ENCODE data around the gene RYR1.
"Not testable (repeated sequence)": the region's sequence is repeated elsewhere in the genome, so short reads cannot be mapped to it uniquely, and the experiment has no call there.

Gene RYR1

DNA sequence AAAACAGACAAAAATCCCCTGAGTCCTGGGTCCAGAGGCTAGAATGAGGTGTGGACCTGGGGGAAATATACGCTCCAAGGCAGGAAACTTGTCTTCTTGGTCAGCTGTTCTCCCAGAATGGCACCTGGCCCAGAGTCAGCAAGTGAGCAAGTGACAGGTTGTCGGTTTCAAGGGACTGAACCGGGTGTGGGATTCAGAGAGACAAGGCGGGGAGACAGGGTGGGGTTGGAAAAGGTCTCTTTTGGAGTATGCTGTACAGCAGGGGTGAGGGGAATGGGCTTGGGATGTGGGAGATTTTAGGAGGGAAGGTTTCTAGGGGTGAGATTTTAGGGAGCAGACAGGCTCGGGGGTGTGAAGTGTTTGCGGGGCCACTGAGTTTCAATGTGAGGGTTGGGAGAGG is 83.3 kb downstream of the RYR1 start:
- no peaks in the 10 kb centered on the region for H3K27me3 ChIP-seq (ENCODE audit: insufficient read depth, low read length)
- H3K79me2 ChIP-seq (ENCODE audit: control insufficient read depth, insufficient read depth, low read length, unreplicated experiment) = no peaks in the 10 kb centered on the region
- H3K36me3 ChIP-seq (ENCODE audit: insufficient read depth, low read length) = no peaks in the 10 kb centered on the region
- H3K4me3 ChIP-seq (ENCODE audit: low read depth, low read length) = no peak overlapping the region
- H3K27ac ChIP-seq (ENCODE audit: low read depth, low read length) = no peak overlapping the region
- H2AFZ ChIP-seq (ENCODE audit: low read length, unreplicated experiment) = no peak overlapping the region
- no peaks in the 10 kb centered on the region for H3K4me1 ChIP-seq (ENCODE audit: control insufficient read depth, insufficient read depth, low read length, unreplicated experiment)

- H3K79me2 ChIP-seq (ENCODE audit: control insufficient read depth, insufficient read depth, low read length, unreplicated experiment) = no peaks in the 10 kb centered on the region
- H2AFZ ChIP-seq (ENCODE audit: low read length, unreplicated experiment) = no peak overlapping the region
- no peaks in the 10 kb centered on the region for H3K4me1 ChIP-seq (ENCODE audit: control insufficient read depth, insufficient read depth, low read length, unreplicated experiment)
- no peaks in the 10 kb centered on the region for H3K36me3 ChIP-seq (ENCODE audit: insufficient read depth, low read length)
- no peak overlapping the region for H3K27ac ChIP-seq (ENCODE audit: low read depth, low read length)
- H3K27me3 ChIP-seq (ENCODE audit: insufficient read depth, low read length) = no peaks in the 10 kb centered on the region
- H3K4me3 ChIP-seq (ENCODE audit: low read depth, low read length) = no peak overlapping the region
Observed at GRCh38 chr19:38517321-38517720, 83.8 kb downstream of the RYR1 start.

GRCh38 chr19:38517980-38518379 is 84.5 kb downstream of the RYR1 start:
- not testable (repeated sequence) for H3K4me3 ChIP-seq (ENCODE audit: low read depth, low read length); H3K79me2 ChIP-seq (ENCODE audit: control insufficient read depth, insufficient read depth, low read length, unreplicated experiment); H3K27ac ChIP-seq (ENCODE audit: low read depth, low read length); H3K36me3 ChIP-seq (ENCODE audit: insufficient read depth, low read length); H2AFZ ChIP-seq (ENCODE audit: low read length, unreplicated experiment); H3K4me1 ChIP-seq (ENCODE audit: control insufficient read depth, insufficient read depth, low read length, unreplicated experiment); H3K27me3 ChIP-seq (ENCODE audit: insufficient read depth, low read length)

GRCh38 chr19:38519168-38519567 is 85.7 kb downstream of the RYR1 start:
- Histone ChIP-seq H3K27me3 (ENCODE audit: insufficient read depth, low read length) (no peaks in the 10 kb centered on the region), H3K4me1 (ENCODE audit: control insufficient read depth, insufficient read depth, low read length, unreplicated experiment) (no peaks in the 10 kb centered on the region), H3K27ac (ENCODE audit: low read depth, low read length) (no peak overlapping the region), H3K36me3 (ENCODE audit: insufficient read depth, low read length) (no peaks in the 10 kb centered on the region), H3K4me3 (ENCODE audit: low read depth, low read length) (no peak overlapping the region), H3K79me2 (ENCODE audit: control insufficient read depth, insufficient read depth, low read length, unreplicated experiment) (no peaks in the 10 kb centered on the region), H2AFZ (ENCODE audit: low read length, unreplicated experiment) (no peak overlapping the region)

- no peak overlapping the region for H2AFZ ChIP-seq (ENCODE audit: low read length, unreplicated experiment)
- H3K27ac ChIP-seq (ENCODE audit: low read depth, low read length) = no peak overlapping the region
- no peaks in the 10 kb centered on the region for H3K27me3 ChIP-seq (ENCODE audit: insufficient read depth, low read length)
- no peaks in the 10 kb centered on the region for H3K79me2 ChIP-seq (ENCODE audit: control insufficient read depth, insufficient read depth, low read length, unreplicated experiment)
- no peak overlapping the region for H3K4me3 ChIP-seq (ENCODE audit: low read depth, low read length)
- no peaks in the 10 kb centered on the region for H3K36me3 ChIP-seq (ENCODE audit: insufficient read depth, low read length)
- no peaks in the 10 kb centered on the region for H3K4me1 ChIP-seq (ENCODE audit: control insufficient read depth, insufficient read depth, low read length, unreplicated experiment)
Observed at GRCh38 chr19:38519988-38520387, 86.5 kb downstream of the RYR1 start.

GRCh38 chr19:38522915-38523314 is 89.4 kb downstream of the RYR1 start:
- Histone ChIP-seq H3K27ac (ENCODE audit: low read depth, low read length) (no peak overlapping the region), H3K79me2 (ENCODE audit: control insufficient read depth, insufficient read depth, low read length, unreplicated experiment) (no peaks in the 10 kb centered on the region), H3K27me3 (ENCODE audit: insufficient read depth, low read length) (no peaks in the 10 kb centered on the region), H2AFZ (ENCODE audit: low read length, unreplicated experiment) (no peak overlapping the region), H3K36me3 (ENCODE audit: insufficient read depth, low read length) (no peaks in the 10 kb centered on the region), H3K4me3 (ENCODE audit: low read depth, low read length) (no peak overlapping the region), H3K4me1 (ENCODE audit: control insufficient read depth, insufficient read depth, low read length, unreplicated experiment) (no peaks in the 10 kb centered on the region)

GRCh38 chr19:38523319-38523718 is 89.8 kb downstream of the RYR1 start:
- Histone ChIP-seq H3K79me2 (ENCODE audit: control insufficient read depth, insufficient read depth, low read length, unreplicated experiment) (no peaks in the 10 kb centered on the region), H2AFZ (ENCODE audit: low read length, unreplicated experiment) (no peak overlapping the region), H3K36me3 (ENCODE audit: insufficient read depth, low read length) (no peaks in the 10 kb centered on the region), H3K27ac (ENCODE audit: low read depth, low read length) (no peak overlapping the region), H3K27me3 (ENCODE audit: insufficient read depth, low read length) (no peaks in the 10 kb centered on the region), H3K4me1 (ENCODE audit: control insufficient read depth, insufficient read depth, low read length, unreplicated experiment) (no peaks in the 10 kb centered on the region), H3K4me3 (ENCODE audit: low read depth, low read length) (no peak overlapping the region)

DNA sequence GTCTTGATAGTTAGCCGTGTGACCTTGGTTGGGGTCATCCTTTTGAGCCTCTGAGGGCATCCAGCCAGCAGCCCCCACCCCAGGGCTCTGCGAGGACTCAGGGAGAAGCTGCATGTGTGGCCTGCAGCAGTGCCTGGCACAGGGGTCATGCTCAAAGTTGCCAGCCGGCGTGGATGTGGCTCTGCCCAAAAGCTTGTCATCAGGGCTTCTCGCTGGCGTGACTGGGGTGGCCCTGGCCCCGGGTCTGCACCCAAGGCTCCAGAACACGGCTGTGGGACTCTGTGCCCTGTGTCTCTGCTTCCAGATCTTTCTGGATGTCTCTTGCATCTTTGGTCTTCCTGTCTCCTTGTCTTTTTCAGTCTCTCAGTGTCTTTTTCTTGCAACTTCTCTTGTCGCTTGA is 90.9 kb downstream of the RYR1 start:
- no peaks in the 10 kb centered on the region for H3K79me2 ChIP-seq (ENCODE audit: control insufficient read depth, insufficient read depth, low read length, unreplicated experiment)
- no peak overlapping the region for H2AFZ ChIP-seq (ENCODE audit: low read length, unreplicated experiment)
- no peak overlapping the region for H3K27ac ChIP-seq (ENCODE audit: low read depth, low read length)
- H3K27me3 ChIP-seq (ENCODE audit: insufficient read depth, low read length) = no peaks in the 10 kb centered on the region
- H3K4me1 ChIP-seq (ENCODE audit: control insufficient read depth, insufficient read depth, low read length, unreplicated experiment) = no peaks in the 10 kb centered on the region
- no peaks in the 10 kb centered on the region for H3K36me3 ChIP-seq (ENCODE audit: insufficient read depth, low read length)
- H3K4me3 ChIP-seq (ENCODE audit: low read depth, low read length) = no peak overlapping the region

DNA sequence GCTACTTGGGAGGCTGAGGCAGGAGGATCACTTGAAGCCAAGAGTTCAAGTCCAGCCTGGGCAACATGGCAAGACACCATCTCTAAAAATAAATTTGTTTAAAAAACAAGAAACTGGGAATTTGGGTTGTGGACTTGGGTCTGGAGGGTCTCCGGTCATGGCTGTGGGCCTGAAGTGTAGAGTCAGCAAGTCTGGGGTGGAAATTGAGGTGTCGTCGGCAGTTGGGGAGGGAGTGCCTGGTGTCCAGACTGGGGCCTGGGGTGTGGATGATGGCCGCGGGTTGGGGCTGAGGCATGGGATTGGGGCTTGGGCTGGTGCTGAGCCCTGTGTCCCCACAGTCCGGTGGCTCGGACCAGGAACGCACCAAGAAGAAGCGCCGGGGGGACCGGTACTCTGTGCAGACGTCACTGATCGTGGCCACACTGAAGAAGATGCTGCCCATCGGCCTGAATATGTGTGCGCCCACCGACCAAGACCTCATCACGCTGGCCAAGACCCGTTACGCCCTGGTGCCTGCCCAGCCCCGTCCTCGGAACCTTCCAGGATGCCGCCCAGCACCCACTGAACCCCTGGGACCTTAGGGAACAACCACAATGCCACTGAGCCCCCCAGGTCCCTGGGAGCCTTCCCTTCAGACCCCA is 91.6 kb downstream of the RYR1 start:
- no peaks in the 10 kb centered on the region for H3K27me3 ChIP-seq (ENCODE audit: insufficient read depth, low read length)
- no peaks in the 10 kb centered on the region for H3K79me2 ChIP-seq (ENCODE audit: control insufficient read depth, insufficient read depth, low read length, unreplicated experiment)
- H2AFZ ChIP-seq (ENCODE audit: low read length, unreplicated experiment) = no peak overlapping the region
- no peak overlapping the region for H3K4me3 ChIP-seq (ENCODE audit: low read depth, low read length)
- no peaks in the 10 kb centered on the region for H3K4me1 ChIP-seq (ENCODE audit: control insufficient read depth, insufficient read depth, low read length, unreplicated experiment)
- H3K27ac ChIP-seq (ENCODE audit: low read depth, low read length) = no peak overlapping the region
- no peaks in the 10 kb centered on the region for H3K36me3 ChIP-seq (ENCODE audit: insufficient read depth, low read length)

GRCh38 chr19:38526430-38526829 is 92.9 kb downstream of the RYR1 start:
- no peak overlapping the region for H2AFZ ChIP-seq (ENCODE audit: low read length, unreplicated experiment)
- no peaks in the 10 kb centered on the region for H3K4me1 ChIP-seq (ENCODE audit: control insufficient read depth, insufficient read depth, low read length, unreplicated experiment)

DNA sequence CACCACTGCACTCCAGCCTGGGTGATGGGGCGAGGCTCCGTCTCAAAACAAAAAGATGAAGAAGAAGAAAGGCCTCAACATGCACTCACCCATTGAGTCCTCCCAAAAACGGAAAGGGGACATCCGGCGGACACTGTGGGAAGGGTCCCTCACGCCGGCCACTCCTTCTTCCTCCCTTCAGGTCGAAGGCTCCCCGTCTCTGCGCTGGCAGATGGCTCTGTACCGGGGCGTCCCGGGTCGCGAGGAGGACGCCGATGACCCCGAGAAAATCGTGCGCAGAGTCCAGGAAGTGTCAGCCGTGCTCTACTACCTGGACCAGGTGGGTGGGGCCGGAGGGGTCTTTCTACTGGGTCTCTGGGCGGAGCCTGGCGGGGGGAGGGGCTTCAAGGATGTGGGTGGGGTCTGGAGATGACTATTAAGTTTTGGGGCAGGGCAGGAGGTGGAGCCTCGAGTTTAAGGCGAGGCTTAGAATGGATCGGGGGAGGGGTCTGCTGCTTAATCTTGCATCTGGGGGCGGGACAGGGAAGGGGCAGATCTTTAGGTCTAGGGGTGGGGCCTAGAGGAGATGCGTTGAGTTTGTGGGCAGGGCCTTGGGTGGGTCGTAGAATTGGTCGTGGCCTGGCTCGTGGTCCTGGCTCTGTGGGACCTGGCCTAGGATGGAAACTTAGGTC is 94.1 kb downstream of the RYR1 start:
- Histone ChIP-seq H3K27ac (ENCODE audit: low read depth, low read length) (no peak overlapping the region), H2AFZ (ENCODE audit: low read length, unreplicated experiment) (no peak overlapping the region), H3K36me3 (ENCODE audit: insufficient read depth, low read length) (no peaks in the 10 kb centered on the region), H3K79me2 (ENCODE audit: control insufficient read depth, insufficient read depth, low read length, unreplicated experiment) (no peaks in the 10 kb centered on the region), H3K27me3 (ENCODE audit: insufficient read depth, low read length) (no peaks in the 10 kb centered on the region), H3K4me3 (ENCODE audit: low read depth, low read length) (no peak overlapping the region), H3K4me1 (ENCODE audit: control insufficient read depth, insufficient read depth, low read length, unreplicated experiment) (no peaks in the 10 kb centered on the region)

More at GRCh38 chr19:38526430-38526829, 92.9 kb downstream of the RYR1 start:
- Histone ChIP-seq H3K36me3 (ENCODE audit: insufficient read depth, low read length) (no peaks in the 10 kb centered on the region), H3K27ac (ENCODE audit: low read depth, low read length) (no peak overlapping the region), H3K4me3 (ENCODE audit: low read depth, low read length) (no peak overlapping the region), H3K79me2 (ENCODE audit: control insufficient read depth, insufficient read depth, low read length, unreplicated experiment) (no peaks in the 10 kb centered on the region), H3K27me3 (ENCODE audit: insufficient read depth, low read length) (no peaks in the 10 kb centered on the region)

Measured in ACC112 (cell line).